Measurements from ENCODE around the gene DDIAS.

DNA sequence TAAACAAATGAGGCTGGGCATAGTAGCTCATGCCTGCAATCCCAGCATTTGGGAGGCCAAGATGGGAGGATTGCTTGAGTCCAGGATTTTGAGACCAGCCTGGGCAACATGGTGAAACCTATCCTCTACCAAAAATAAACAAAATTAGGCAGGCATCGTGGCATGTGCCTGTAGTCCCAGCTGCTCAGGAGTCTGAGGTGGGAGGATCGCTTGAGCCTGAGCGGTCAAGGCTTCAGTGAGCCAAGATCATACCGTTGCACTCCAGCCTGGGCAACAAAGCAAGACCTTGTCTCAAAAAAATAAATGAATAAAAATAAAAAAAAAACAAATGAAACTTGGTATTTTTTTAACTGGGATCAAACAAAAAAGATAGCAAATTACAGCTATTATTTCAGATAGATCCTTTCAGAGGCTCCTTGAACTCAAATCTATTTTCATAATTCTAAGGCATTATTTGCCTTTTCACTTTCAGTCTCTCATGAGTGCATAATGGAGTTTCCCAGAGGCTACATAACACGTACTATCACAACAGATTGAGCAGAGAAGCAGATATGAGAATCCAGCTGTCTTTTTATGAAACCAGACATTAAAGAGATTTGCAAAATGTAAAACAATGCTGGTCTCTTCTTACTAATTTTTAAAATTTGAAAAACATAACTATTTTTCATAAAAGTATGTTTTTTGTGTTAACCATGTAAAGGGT is 23.1 kb downstream of the DDIAS start:
- TF ChIP-seq, protein P1, sequence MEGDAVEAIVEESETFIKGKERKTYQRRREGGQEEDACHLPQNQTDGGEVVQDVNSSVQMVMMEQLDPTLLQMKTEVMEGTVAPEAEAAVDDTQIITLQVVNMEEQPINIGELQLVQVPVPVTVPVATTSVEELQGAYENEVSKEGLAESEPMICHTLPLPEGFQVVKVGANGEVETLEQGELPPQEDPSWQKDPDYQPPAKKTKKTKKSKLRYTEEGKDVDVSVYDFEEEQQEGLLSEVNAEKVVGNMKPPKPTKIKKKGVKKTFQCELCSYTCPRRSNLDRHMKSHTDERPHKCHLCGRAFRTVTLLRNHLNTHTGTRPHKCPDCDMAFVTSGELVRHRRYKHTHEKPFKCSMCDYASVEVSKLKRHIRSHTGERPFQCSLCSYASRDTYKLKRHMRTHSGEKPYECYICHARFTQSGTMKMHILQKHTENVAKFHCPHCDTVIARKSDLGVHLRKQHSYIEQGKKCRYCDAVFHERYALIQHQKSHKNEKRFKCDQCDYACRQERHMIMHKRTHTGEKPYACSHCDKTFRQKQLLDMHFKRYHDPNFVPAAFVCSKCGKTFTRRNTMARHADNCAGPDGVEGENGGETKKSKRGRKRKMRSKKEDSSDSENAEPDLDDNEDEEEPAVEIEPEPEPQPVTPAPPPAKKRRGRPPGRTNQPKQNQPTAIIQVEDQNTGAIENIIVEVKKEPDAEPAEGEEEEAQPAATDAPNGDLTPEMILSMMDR (conservative IDR thresholded peaks at IDR 0.05; ENCODE audit: low read length) = no peak
- no peak for TF ChIP-seq EZH2phosphoT487 (IDR thresholded peaks at IDR 0.05; ENCODE audit: borderline replicate concordance)
